ENCODE data around the gene TMEM51. TPM values are rescaled to one million over a fixed set of nuclear protein-coding genes. Genes with fewer than 3 reads are reported as not detected.

The TMEM51 gene
- total RNA-seq, 2 experiments from 2014 or later: 0.18 to 0.23 TPM

GRCh38 chr1:15236746-15237145 lies 83.2 kb downstream of the TMEM51 start:
- Mint-ChIP-seq H3K4me3 (no peak overlapping the region), H3K27me3 (ENCODE audit: low read depth) (peaks cover 31% of the 10 kb centered on the region), H3K9me3 (ENCODE audit: insufficient read depth) (no peaks in the 10 kb centered on the region), H3K27ac (no peak overlapping the region), H3K36me3 (ENCODE audit: low read depth) (no peaks in the 10 kb centered on the region), H3K4me1 (ENCODE audit: low read depth) (peaks cover 9% of the 10 kb centered on the region)
- ChIA-PET POLR2A (no interaction called here), CTCF (no interaction called here)
- no peak for ATAC-seq
- DNase-seq: no peak

GRCh38 chr1:15238789-15239188 lies 85.2 kb downstream of the TMEM51 start:
- Mint-ChIP-seq H3K36me3 (ENCODE audit: low read depth) (no peaks in the 10 kb centered on the region), H3K4me1 (ENCODE audit: low read depth) (no peaks in the 10 kb centered on the region), H3K27me3 (ENCODE audit: low read depth) (peaks cover 45% of the 10 kb centered on the region), H3K9me3 (ENCODE audit: insufficient read depth) (no peaks in the 10 kb centered on the region), H3K27ac (no peak overlapping the region), H3K4me3 (no peak overlapping the region)
- POLR2A ChIA-PET: no interaction called here
- ATAC-seq (no peak), DNase-seq (no peak)
- CTCF ChIA-PET: interaction anchor here (0.9 to 1.2 kb wide), 3 partner anchors 53 to 110 kb away, joined by 3 to 4 read pairs (median 3); no protein-coding TSS in a partner anchor

GRCh38 chr1:15242766-15243165 lies 89.2 kb downstream of the TMEM51 start:
- Mint-ChIP-seq H3K27ac (no peak overlapping the region), H3K4me3 (no peak overlapping the region), H3K9me3 (ENCODE audit: insufficient read depth) (peaks cover 8% of the 10 kb centered on the region), H3K4me1 (ENCODE audit: low read depth) (peaks cover 17% of the 10 kb centered on the region), H3K36me3 (ENCODE audit: low read depth) (peaks cover 10% of the 10 kb centered on the region), H3K27me3 (ENCODE audit: low read depth) (peaks cover 52% of the 10 kb centered on the region)
- DNase-seq (no peak), ATAC-seq (no peak)
- POLR2A ChIA-PET: no interaction called here
- CTCF ChIA-PET: no interaction called here

- ChIA-PET POLR2A (no interaction called here), CTCF (interaction anchor here (1.1 kb wide), 1 partner anchor 115 kb away, joined by 3 read pairs; no protein-coding TSS in a partner anchor)
- Mint-ChIP-seq H3K9me3 (ENCODE audit: insufficient read depth) (peaks cover 8% of the 10 kb centered on the region), H3K36me3 (ENCODE audit: low read depth) (peaks cover 10% of the 10 kb centered on the region), H3K27me3 (ENCODE audit: low read depth) (peaks cover 52% of the 10 kb centered on the region), H3K4me1 (ENCODE audit: low read depth) (peaks cover 24% of the 10 kb centered on the region), H3K4me3 (no peak overlapping the region), H3K27ac (no peak overlapping the region)
- no peak for ATAC-seq
- DNase-seq: no peak
Observed at GRCh38 chr1:15243275-15244043, 89.9 kb downstream of the TMEM51 start.

DNA sequence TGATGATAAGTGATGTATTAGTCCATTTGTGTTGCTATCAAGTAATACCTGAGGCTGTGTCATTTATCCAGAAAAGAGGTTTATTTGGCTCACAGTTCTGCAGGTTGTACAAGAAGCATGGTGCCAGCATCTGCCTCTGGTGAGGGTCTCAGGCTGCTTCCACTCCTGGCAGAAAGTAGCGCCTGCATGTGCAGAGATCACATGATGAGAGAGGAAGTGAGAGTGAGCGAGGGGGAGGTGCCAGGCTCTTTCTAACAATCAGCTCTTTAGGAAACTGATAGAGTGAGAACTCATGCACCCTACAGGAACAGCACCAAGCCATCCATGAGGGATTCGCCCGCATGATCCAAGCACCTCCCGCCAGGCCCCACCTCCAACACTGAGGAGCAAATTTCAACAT lies 91.3 kb downstream of the TMEM51 start:
- Mint-ChIP-seq H3K36me3 (ENCODE audit: low read depth) (peaks cover 16% of the 10 kb centered on the region), H3K4me1 (ENCODE audit: low read depth) (peaks cover 38% of the 10 kb centered on the region), H3K4me3 (no peak overlapping the region), H3K27me3 (ENCODE audit: low read depth) (peaks cover 53% of the 10 kb centered on the region), H3K27ac (no peak overlapping the region), H3K9me3 (ENCODE audit: insufficient read depth) (peaks cover 8% of the 10 kb centered on the region)
- ChIA-PET POLR2A (no interaction called here), CTCF (no interaction called here)
- DNase-seq (no peak), ATAC-seq (no peak)

GRCh38 chr1:15245593-15246360 lies 92.2 kb downstream of the TMEM51 start:
- POLR2A ChIA-PET: no interaction called here
- DNase-seq (no peak), ATAC-seq (no peak)
- Mint-ChIP-seq H3K9me3 (ENCODE audit: insufficient read depth) (peaks cover 8% of the 10 kb centered on the region), H3K4me3 (no peak overlapping the region), H3K27me3 (ENCODE audit: low read depth) (peaks cover 57% of the 10 kb centered on the region), H3K4me1 (ENCODE audit: low read depth) (peaks cover 45% of the 10 kb centered on the region), H3K36me3 (ENCODE audit: low read depth) (peaks cover 22% of the 10 kb centered on the region), H3K27ac (no peak overlapping the region)
- CTCF ChIA-PET: interaction anchor here (0.6 kb wide), 1 partner anchor 1098 kb away, joined by 3 read pairs; no protein-coding TSS in a partner anchor

DNA sequence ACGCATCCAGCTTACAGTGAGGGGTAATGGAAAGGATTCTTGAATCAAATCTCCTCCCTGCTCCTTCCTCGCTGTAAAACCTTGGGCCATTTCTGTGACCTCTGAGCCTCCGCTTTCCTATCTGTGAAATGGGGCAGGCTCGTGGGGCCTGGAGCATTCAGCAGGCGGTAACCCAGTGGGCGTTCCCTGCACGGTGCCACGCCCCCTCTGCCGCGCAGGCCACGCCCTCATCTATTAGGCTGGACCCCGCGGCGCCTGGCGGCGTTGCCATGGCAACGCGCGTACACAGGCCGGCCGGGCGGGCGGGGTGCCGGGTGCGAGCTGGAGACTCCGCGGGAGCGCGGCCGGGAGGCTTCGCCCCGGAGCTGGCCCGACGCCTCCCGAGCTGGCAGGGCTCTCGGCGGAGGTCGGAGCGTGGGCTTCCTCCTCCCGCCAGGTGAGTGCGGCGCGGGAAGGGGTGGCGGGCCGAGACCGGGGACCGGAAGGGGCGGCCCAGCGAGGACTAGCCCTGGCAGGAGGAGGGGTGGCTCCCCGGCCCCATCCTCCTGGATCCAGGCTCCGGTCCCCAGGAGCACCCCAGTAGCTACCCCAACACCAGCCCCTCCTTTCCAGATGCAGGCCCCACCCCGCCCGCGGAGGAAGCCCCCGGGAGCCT lies 93.5 kb downstream of the TMEM51 start, which contains the start of gene FHAD1:
TSS of gene FHAD1 (plus strand) at position 264 of the 655 bp plus-strand sequence. CDS start 4,562 bp downstream, outside the sequence.
- peaks cover 57% of the 10 kb centered on the region for H3K27me3 Mint-ChIP-seq (ENCODE audit: low read depth)
- H3K36me3 Mint-ChIP-seq (ENCODE audit: low read depth): peaks cover 23% of the 10 kb centered on the region
- DNase-seq (peak; percentile 57), ATAC-seq (peak; percentile 50)
- H3K4me1 Mint-ChIP-seq (ENCODE audit: low read depth): peaks cover 56% of the 10 kb centered on the region
- ChIA-PET POLR2A (interaction anchor here (1.1 kb wide), 1 partner anchor 15 kb away, joined by 3 read pairs; no protein-coding TSS in a partner anchor), CTCF (interaction anchor here (2.1 kb wide), 1 partner anchor 25 kb away, joined by 9 read pairs; no protein-coding TSS in a partner anchor)
- H3K27ac Mint-ChIP-seq: peak within 1 kb of the TSS; percentile 68
- H3K4me3 Mint-ChIP-seq: peak within 1 kb of the TSS; percentile 56
- peaks cover 8% of the 10 kb centered on the region for H3K9me3 Mint-ChIP-seq (ENCODE audit: insufficient read depth)

DNA sequence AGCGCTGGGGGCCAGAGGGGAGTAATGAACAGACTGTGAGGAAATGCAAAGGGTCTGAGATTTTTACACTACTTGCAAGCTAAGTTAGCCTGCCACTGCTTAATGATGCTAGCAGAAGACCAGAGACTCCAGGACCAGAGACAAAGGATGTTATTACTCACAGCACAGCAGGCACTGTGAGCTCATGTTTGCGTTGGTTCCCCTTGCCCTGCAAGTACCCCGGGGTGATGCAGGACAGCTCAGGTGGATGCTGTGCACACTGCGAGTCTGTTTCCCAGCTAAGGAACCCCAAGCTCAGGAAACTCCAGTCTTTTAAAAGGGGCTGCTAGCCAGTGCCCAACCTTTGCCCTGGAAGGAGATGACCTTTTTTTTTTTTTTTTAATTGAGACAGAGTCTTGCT lies 94.7 kb downstream of the TMEM51 start:
- H3K27ac Mint-ChIP-seq: peak overlapping the region; percentile 68
- no peak overlapping the region for H3K4me3 Mint-ChIP-seq
- no peak for ATAC-seq
- DNase-seq: no peak
- H3K36me3 Mint-ChIP-seq (ENCODE audit: low read depth): peaks cover 25% of the 10 kb centered on the region
- peaks cover 53% of the 10 kb centered on the region for H3K27me3 Mint-ChIP-seq (ENCODE audit: low read depth)
- peaks cover 8% of the 10 kb centered on the region for H3K9me3 Mint-ChIP-seq (ENCODE audit: insufficient read depth)
- CTCF ChIA-PET: interaction anchor here (0.6 to 2.1 kb wide), 3 partner anchors 13 to 112 kb away, joined by 3 to 9 read pairs (median 3); no protein-coding TSS in a partner anchor
- peaks cover 68% of the 10 kb centered on the region for H3K4me1 Mint-ChIP-seq (ENCODE audit: low read depth)
- POLR2A ChIA-PET: interaction anchor here (0.8 to 1.3 kb wide), 3 partner anchors 11 to 16 kb away, joined by 3 read pairs; no protein-coding TSS in a partner anchor

DNA sequence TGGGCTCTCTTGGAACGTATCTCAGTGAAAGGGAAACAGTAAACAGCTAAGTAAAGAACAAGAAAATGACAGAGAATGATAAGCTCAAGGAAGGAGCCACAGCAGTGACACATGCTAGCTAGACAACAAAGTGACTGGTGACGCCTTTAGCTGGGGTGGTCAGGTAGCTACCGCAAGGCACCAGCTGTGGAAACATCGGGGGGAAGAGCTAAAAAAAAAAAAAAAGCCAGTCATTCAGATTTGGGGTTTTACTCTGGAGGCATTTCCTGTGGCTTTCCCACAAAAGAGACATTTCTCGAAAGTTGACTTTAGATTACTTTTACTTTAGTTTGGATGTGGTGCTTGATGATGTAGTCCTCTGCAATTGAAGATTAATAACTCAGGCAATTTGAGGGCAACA lies 95.5 kb downstream of the TMEM51 start:
- ChIA-PET POLR2A (interaction anchor here (1.3 kb wide), 1 partner anchor 12 kb away, joined by 3 read pairs; no protein-coding TSS in a partner anchor), CTCF (interaction anchor here (0.6 to 2.1 kb wide), 4 partner anchors 9 to 23 kb away, joined by 3 to 9 read pairs (median 3); no protein-coding TSS in a partner anchor)
- Mint-ChIP-seq H3K4me1 (ENCODE audit: low read depth) (peaks cover 76% of the 10 kb centered on the region), H3K9me3 (ENCODE audit: insufficient read depth) (peaks cover 8% of the 10 kb centered on the region), H3K27ac (peak overlapping the region; percentile 86), H3K27me3 (ENCODE audit: low read depth) (peaks cover 48% of the 10 kb centered on the region), H3K36me3 (ENCODE audit: low read depth) (peaks cover 25% of the 10 kb centered on the region), H3K4me3 (peak overlapping the region; percentile 61)
- ATAC-seq (peak; percentile 86), DNase-seq (peak; percentile 90)

GRCh38 chr1:15251857-15252835 lies 98.6 kb downstream of the TMEM51 start:
- peaks cover 18% of the 10 kb centered on the region for H3K36me3 Mint-ChIP-seq (ENCODE audit: low read depth)

More at GRCh38 chr1:15251857-15252835, 98.6 kb downstream of the TMEM51 start:
- Mint-ChIP-seq H3K4me1 (ENCODE audit: low read depth) (peaks cover 67% of the 10 kb centered on the region), H3K9me3 (ENCODE audit: insufficient read depth) (no peaks in the 10 kb centered on the region), H3K27me3 (ENCODE audit: low read depth) (peaks cover 29% of the 10 kb centered on the region), H3K4me3 (peak overlapping the region; percentile 27), H3K27ac (peak overlapping the region; percentile 69)
- ChIA-PET CTCF (interaction anchor here (1.0 to 1.5 kb wide), 4 partner anchors 9 to 21 kb away, joined by 3 to 6 read pairs (median 4); no protein-coding TSS in a partner anchor), POLR2A (interaction anchor here (0.6 to 1.3 kb wide), 3 partner anchors 21 to 262 kb away, joined by 3 to 4 read pairs (median 3); no protein-coding TSS in a partner anchor)
- peak; percentile 6 for ATAC-seq
- no peak for DNase-seq

All from activated CD8-positive, alpha-beta T cell treated with anti-CD3 and anti-CD28 coated beads, Interleukin-2, amount 10 ng/mL, durations not matched to agents 7 days and 5 days (primary cell).